NCI-H226 (cell line): ENCODE measurements around the gene SH2D5.
"Not testable (repeated sequence)": the region's sequence is repeated elsewhere in the genome, so short reads cannot be mapped to it uniquely, and the experiment has no call there.

Experiments
- DNase-seq: peaks from one replicate; pipeline ENCODE4 v3.0.0-alpha.2; 2015

SH2D5 gene

GRCh38 chr1:20689645-20690056 is 42.9 kb downstream of the SH2D5 start:
- no peak for DNase-seq

- DNase-seq = no peak
Measured at GRCh38 chr1:20686883-20687725, 45.4 kb downstream of the SH2D5 start.

- no peak for DNase-seq
Measured at GRCh38 chr1:20685741-20686140, 46.8 kb downstream of the SH2D5 start.

- DNase-seq = no peak
Measured at GRCh38 chr1:20685099-20685662, 47.3 kb downstream of the SH2D5 start.

- no peak for DNase-seq
Measured at GRCh38 chr1:20684651-20685050, 47.9 kb downstream of the SH2D5 start.

- DNase-seq = no peak
Measured at GRCh38 chr1:20684050-20684620, 48.4 kb downstream of the SH2D5 start.

GRCh38 chr1:20683614-20684013 is 48.9 kb downstream of the SH2D5 start:
- no peak for DNase-seq

- no peak for DNase-seq
Measured at GRCh38 chr1:20682571-20683236, 49.8 kb downstream of the SH2D5 start.

- no peak for DNase-seq
Measured at GRCh38 chr1:20681999-20682398, 50.5 kb downstream of the SH2D5 start.

GRCh38 chr1:20680269-20680668 is 52.2 kb downstream of the SH2D5 start:
- no peak for DNase-seq

- no peak for DNase-seq
Measured at GRCh38 chr1:20678599-20678998, 53.9 kb downstream of the SH2D5 start.

GRCh38 chr1:20673626-20674025 is 58.9 kb downstream of the SH2D5 start:
- not testable (repeated sequence) for DNase-seq

GRCh38 chr1:20672265-20672632 is 60.3 kb downstream of the SH2D5 start:
- DNase-seq = no peak

GRCh38 chr1:20670936-20671335 is 61.6 kb downstream of the SH2D5 start:
- no peak for DNase-seq
